HG03432 (cell line): Measurements from ENCODE around the gene VILL.

ENCODE experiments used
- ATAC-seq: cut with Tn5 transposase; IDR thresholded peaks from one replicate; pipeline ENCODE4 v1.9.1; 2021; ENCODE audit warnings: mild to moderate bottlenecking, moderate library complexity; ENCODE audit not compliant: unreplicated experiment

Gene VILL

GRCh38 chr3:37990527-37990926 lies at the start of gene VILL:
TSS of gene VILL (plus strand) at chr3:37990786. CDS start at chr3:37993673, 2,887 bp downstream.
- ATAC-seq, result no peak

GRCh38 chr3:37941608-37942508 lies 48.7 kb upstream of the VILL start:
- no peak for ATAC-seq

GRCh38 chr3:37942646-37943045 lies 47.9 kb upstream of the VILL start:
- no peak for ATAC-seq

GRCh38 chr3:37943126-37943525 lies 47.5 kb upstream of the VILL start:
- ATAC-seq, result no peak

GRCh38 chr3:37943631-37944314 lies 46.8 kb upstream of the VILL start:
- ATAC-seq, result no peak

GRCh38 chr3:37944391-37944842 lies 46.2 kb upstream of the VILL start:
- ATAC-seq, result no peak

GRCh38 chr3:37945156-37945806 lies 45.3 kb upstream of the VILL start:
- ATAC-seq, result no peak

- ATAC-seq, result no peak
These were observed 44.6 kb upstream of the VILL start for GRCh38 chr3:37945807-37946530.

GRCh38 chr3:37946531-37946889 lies 44.1 kb upstream of the VILL start:
- no peak for ATAC-seq

GRCh38 chr3:37949866-37950265 lies 40.7 kb upstream of the VILL start:
- no peak for ATAC-seq

- no peak for ATAC-seq
These were observed 38.0 kb upstream of the VILL start for GRCh38 chr3:37952564-37952963.

- ATAC-seq, result no peak
These were observed 37.4 kb upstream of the VILL start for GRCh38 chr3:37953226-37953625.

GRCh38 chr3:37953707-37954394 lies 36.7 kb upstream of the VILL start:
- ATAC-seq, result no peak

- no peak for ATAC-seq
These were observed 35.7 kb upstream of the VILL start for GRCh38 chr3:37954881-37955280.

- no peak for ATAC-seq
These were observed 34.5 kb upstream of the VILL start for GRCh38 chr3:37955918-37956707.

GRCh38 chr3:37956723-37957538 lies 33.7 kb upstream of the VILL start:
- ATAC-seq, result peak; percentile 59

GRCh38 chr3:37957539-37957936 lies 33.0 kb upstream of the VILL start:
- ATAC-seq, result peak; percentile 36

GRCh38 chr3:37961622-37962431 lies 28.8 kb upstream of the VILL start:
- no peak for ATAC-seq
